Stimulated activated CD8-positive, alpha-beta memory T cell treated with anti-CD3 and anti-CD28 coated beads, Interleukin-12 subunit alpha, Interleukin-12 subunit beta, amount 100 ng/mL, for 24 hours (primary cell): Measurements from ENCODE around the gene PAPPA.

Experiments
- DNase-seq: peaks from one replicate; pipeline ENCODE4 v3.0.0-alpha.2; 2020; ENCODE audit errors: extremely low read depth

Gene PAPPA

GRCh38 chr9:116276651-116277121 is 123.1 kb downstream of the PAPPA start:
- DNase-seq: no peak

- DNase-seq: no peak
Observed at GRCh38 chr9:116278326-116278725, 124.7 kb downstream of the PAPPA start.

- DNase-seq: no peak
Observed at GRCh38 chr9:116279230-116279629, 125.6 kb downstream of the PAPPA start.

GRCh38 chr9:116280529-116280928 is 126.9 kb downstream of the PAPPA start:
- DNase-seq: no peak

- DNase-seq: no peak
Observed at GRCh38 chr9:116282597-116282996, 129.0 kb downstream of the PAPPA start.

- DNase-seq: no peak
Observed at GRCh38 chr9:116284518-116284917, 130.9 kb downstream of the PAPPA start.

GRCh38 chr9:116285320-116285719 is 131.7 kb downstream of the PAPPA start:
- DNase-seq: no peak

GRCh38 chr9:116286297-116286696 is 132.7 kb downstream of the PAPPA start:
- DNase-seq: no peak

- no peak for DNase-seq
Observed at GRCh38 chr9:116287721-116288120, 134.1 kb downstream of the PAPPA start.

GRCh38 chr9:116288658-116289057 is 135.1 kb downstream of the PAPPA start:
- DNase-seq: no peak

GRCh38 chr9:116297346-116297745 is 143.8 kb downstream of the PAPPA start:
- no peak for DNase-seq

- DNase-seq: no peak
Observed at GRCh38 chr9:116298249-116298648, 144.7 kb downstream of the PAPPA start.

GRCh38 chr9:116298878-116299391 is 145.3 kb downstream of the PAPPA start:
- DNase-seq: no peak

- no peak for DNase-seq
Observed at GRCh38 chr9:116300360-116300870, 146.8 kb downstream of the PAPPA start.

GRCh38 chr9:116303270-116303669 is 149.7 kb downstream of the PAPPA start:
- DNase-seq: no peak

- DNase-seq: no peak
Observed at GRCh38 chr9:116303886-116304538, 150.4 kb downstream of the PAPPA start.

- DNase-seq: no peak
Observed at GRCh38 chr9:116304761-116305160, 151.2 kb downstream of the PAPPA start.

GRCh38 chr9:116308076-116308475 is 154.5 kb downstream of the PAPPA start:
- no peak for DNase-seq

- no peak for DNase-seq
Observed at GRCh38 chr9:116309900-116310611, 156.5 kb downstream of the PAPPA start.

GRCh38 chr9:116312221-116312620 is 158.6 kb downstream of the PAPPA start:
- no peak for DNase-seq

- DNase-seq: no peak
Observed at GRCh38 chr9:116313638-116314037, 160.0 kb downstream of the PAPPA start.

- no peak for DNase-seq
Observed at GRCh38 chr9:116316246-116316645, 162.7 kb downstream of the PAPPA start.

GRCh38 chr9:116317503-116317902 is 163.9 kb downstream of the PAPPA start:
- DNase-seq: no peak
